Measurements from ENCODE around the gene TF.

GRCh38 chr3:133765256-133765655, 19.1 kb downstream of the TF start:
- no peak for TF ChIP-seq POLR2A (IDR thresholded peaks at IDR 0.05; ENCODE audit: control extremely low read depth in 1 of 2, low read depth in 2 of 2, low read length in 2 of 2)
- no peak for TF ChIP-seq POLR2AphosphoS5 (IDR thresholded peaks at IDR 0.05; ENCODE audit: low read depth, low read length)
- TF ChIP-seq SIN3A (conservative IDR thresholded peaks at IDR 0.05 in 1 of 2, IDR thresholded peaks at IDR 0.05 in 1 of 2; ENCODE audit: low read depth in 1 of 2, low read length in 2 of 2), result no peak
